Omental fat pad (tissue), 4 donors: ENCODE results near the gene HCN4. TPM values are rescaled to one million over a fixed set of nuclear protein-coding genes. Genes with fewer than 3 reads are reported as not detected.

Experiments used
- ATAC-seq: fragments of 150-250 bp; one replicate; pipeline ENCODE4 v1.9.1; 2016; ENCODE audit warnings: mild to moderate bottlenecking, moderate library complexity; ENCODE audit not compliant: low FRiP score
- DNase-seq: peaks from one replicate; pipeline ENCODE4 v3.0.0-alpha.2; 2019; ENCODE audit warnings: low spot score
- CTCF ChIP-seq, 3 donors: fragments of 450-650 bp; IDR thresholded peaks; one replicate each; pipeline ENCODE4 v1.5.1; 2016 to 2017; ENCODE audit warnings: antibody characterized with exemption in 3 of 3, mild to moderate bottlenecking in 3 of 3, moderate library complexity in 2 of 3
- total RNA-seq, 4 donors: library from RNA; depleted of rRNA; stranded (reverse); fragments of >200 nt; gene quantifications; one replicate each; pipeline ENCODE4 v1.1.0, GENCODE V29; 2016

The HCN4 gene
- total RNA-seq, 4 donors from 2014 or later: not detected

DNA sequence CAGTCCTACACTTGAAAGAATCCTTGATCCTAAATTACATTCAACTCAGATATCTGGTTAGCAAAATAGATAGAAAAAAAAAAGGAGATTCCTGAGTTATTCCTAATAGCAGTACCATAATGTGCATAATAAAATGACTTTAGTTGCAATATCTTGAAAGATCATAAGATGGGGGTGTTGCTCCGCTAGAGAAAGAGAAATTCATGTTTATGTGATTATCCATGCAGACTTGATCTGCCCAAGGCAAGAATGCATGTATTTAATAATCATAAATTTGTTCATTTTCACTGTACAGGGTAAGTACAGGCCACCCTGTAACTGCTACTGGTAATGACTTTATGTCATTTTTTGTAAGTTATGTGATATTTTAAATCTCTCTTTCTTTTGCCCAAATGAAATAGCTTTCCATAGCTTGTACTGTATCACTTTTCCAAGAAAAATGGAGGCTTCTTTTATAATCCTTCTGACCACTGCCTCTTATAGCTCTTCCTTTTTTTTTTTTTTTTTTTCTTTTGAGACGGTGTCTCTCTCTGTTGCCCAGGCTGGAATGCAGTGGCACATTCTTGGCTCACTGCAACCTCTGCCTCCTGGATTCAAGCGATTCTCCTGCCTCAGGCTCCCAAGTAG lies 84.6 kb downstream of the HCN4 start:
- no peak for TF ChIP-seq CTCF (IDR thresholded peaks at IDR 0.05)
- DNase-seq: no peak
- ATAC-seq: no peak

DNA sequence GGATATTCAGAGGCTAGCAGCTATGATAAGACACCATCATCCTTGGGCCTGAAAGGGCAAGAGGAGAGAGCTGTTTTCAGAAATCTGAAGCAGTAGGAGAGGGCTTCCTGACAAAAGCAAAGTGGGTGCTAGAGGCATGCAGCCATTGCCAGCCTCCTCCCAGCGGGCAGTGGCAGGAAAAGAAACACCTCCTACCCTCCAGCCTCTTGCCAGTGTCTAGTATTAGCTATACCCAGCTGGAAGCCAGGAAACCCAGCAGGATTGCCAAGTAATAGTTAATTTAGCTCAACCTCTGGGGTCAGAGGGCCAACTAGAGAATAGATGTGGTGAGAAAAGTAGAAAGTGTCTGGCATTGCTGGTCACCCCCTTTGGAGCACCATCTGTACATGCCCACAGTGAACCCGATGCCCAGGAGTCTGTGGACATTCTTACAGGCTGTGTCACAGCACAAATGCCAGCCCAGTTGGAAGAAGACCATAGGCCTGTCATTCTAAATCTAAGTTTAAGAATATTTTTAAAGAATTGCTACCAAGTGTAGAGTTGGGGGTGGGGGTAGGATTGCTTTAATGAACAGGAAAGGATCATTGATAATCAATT lies 85.3 kb downstream of the HCN4 start:
- ATAC-seq (peak; percentile 34), DNase-seq (no peak)
- no peak for TF ChIP-seq CTCF (IDR thresholded peaks at IDR 0.05)

DNA sequence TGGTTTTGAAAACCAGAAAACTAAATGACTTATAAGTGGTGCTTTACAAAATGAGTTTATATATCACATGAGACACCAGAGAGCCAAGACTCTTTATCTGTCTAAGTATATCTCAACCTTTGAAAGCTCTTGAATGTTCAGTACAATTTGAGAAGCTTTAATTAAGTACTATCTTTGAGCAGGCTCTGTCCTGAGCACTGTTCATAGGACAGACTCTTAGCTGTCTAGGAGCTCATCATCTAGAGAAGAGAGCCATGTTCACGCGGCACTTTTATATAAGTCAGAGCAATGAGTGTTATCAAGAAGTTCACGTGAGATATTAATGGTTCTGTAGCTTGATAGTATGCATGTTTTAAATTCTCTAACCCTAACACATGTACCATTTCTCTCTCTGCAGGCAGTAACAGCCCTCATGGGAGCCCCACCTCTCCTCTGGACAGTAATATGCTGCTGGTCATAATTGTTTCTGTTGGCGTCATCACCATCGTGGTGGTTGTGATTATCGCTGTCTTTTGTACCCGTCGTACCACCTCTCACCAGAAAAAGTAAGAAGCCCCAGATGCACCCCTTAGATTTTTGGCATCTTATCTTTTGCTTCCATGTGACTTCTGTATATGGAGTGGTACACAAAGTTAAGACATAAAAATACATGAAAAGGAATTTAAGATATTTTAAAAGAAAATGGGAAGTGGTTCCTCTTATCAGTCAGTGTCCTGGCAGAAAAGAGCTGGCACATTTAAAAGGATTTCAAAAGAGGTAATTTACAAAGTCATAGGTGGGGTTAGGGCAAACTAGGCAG lies 86.0 kb downstream of the HCN4 start:
- DNase-seq (no peak), ATAC-seq (no peak)
- TF ChIP-seq CTCF (IDR thresholded peaks at IDR 0.05): no peak

GRCh38 chr15:73275862-73276261 lies 92.9 kb downstream of the HCN4 start:
- DNase-seq: no peak
- no peak for TF ChIP-seq CTCF (IDR thresholded peaks at IDR 0.05)
- ATAC-seq: no peak

GRCh38 chr15:73273181-73274002 lies 95.4 kb downstream of the HCN4 start:
- ATAC-seq (peak; percentile 85), DNase-seq (peak; percentile 28)
- TF ChIP-seq CTCF (IDR thresholded peaks at IDR 0.05): peak in 1 of 3 donors; percentile 57

DNA sequence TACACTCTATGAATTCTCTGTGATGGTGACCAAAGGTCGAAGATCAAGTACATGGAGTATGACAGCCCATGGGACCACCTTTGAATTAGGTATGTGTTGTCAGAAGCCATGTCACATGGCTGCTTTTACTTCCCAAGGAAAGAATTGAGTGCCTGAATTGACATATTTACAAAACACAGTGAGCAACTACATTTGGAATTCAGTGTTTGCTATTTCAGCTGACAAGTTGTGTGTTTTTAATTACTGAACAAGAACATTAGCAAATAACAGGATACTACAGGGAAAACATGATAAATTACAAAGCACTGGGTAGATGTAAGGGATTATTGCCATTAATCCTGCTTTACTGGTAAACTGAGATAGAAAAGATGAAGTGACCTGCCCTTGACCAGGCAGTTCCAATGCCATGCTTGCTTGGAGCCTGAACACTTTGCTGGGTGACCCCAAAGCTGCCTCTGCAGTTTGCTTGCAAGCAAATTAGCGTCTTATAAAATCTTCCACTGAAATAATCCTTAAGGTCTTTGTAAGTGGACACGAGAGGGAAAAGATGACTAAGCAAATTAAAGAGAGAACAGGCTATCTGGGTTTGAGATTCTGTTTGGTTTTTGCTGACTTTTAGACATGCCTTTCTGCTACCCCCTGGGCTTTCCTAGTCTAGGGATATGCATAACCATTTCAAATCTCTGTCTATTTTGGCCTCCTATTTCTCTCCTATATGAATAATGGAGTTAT lies 98.2 kb downstream of the HCN4 start:
- no peak for ATAC-seq
- TF ChIP-seq CTCF (IDR thresholded peaks at IDR 0.05): no peak
- DNase-seq: no peak
